HG03135 (cell line): ENCODE data around the gene GPR6.

Source experiments
- ATAC-seq: cut with Tn5 transposase; IDR thresholded peaks from one replicate; pipeline ENCODE4 v1.9.1; 2021; ENCODE audit warnings: mild to moderate bottlenecking, moderate library complexity; ENCODE audit not compliant: unreplicated experiment

Gene GPR6

GRCh38 chr6:109978174-109979032 lies at the start of gene GPR6:
Gene GPR6 (plus strand): TSS chr6:109978311. CDS start chr6:109979113, 802 bp downstream.
- ATAC-seq: no peak

GRCh38 chr6:109934293-109934692 lies 43.8 kb upstream of the GPR6 start:
- no peak for ATAC-seq

- ATAC-seq: no peak
These were observed 38.5 kb upstream of the GPR6 start for GRCh38 chr6:109939654-109940053.

- no peak for ATAC-seq
These were observed 33.7 kb upstream of the GPR6 start for GRCh38 chr6:109944448-109944847.

- no peak for ATAC-seq
These were observed 33.0 kb upstream of the GPR6 start for GRCh38 chr6:109945091-109945490.

- ATAC-seq: no peak
These were observed 31.1 kb upstream of the GPR6 start for GRCh38 chr6:109946979-109947378.

- no peak for ATAC-seq
These were observed 28.6 kb upstream of the GPR6 start for GRCh38 chr6:109949281-109950065.

GRCh38 chr6:109955491-109955890 lies 22.6 kb upstream of the GPR6 start:
- ATAC-seq: no peak

GRCh38 chr6:109958626-109959025 lies 19.5 kb upstream of the GPR6 start:
- no peak for ATAC-seq

GRCh38 chr6:109961611-109962041 lies 16.5 kb upstream of the GPR6 start:
- no peak for ATAC-seq

- ATAC-seq: no peak
These were observed 15.8 kb upstream of the GPR6 start for GRCh38 chr6:109962271-109962670.

GRCh38 chr6:109963598-109964170 lies 14.4 kb upstream of the GPR6 start:
- no peak for ATAC-seq

- ATAC-seq: no peak
These were observed 13.2 kb upstream of the GPR6 start for GRCh38 chr6:109964949-109965348.

- no peak for ATAC-seq
These were observed 11.8 kb upstream of the GPR6 start for GRCh38 chr6:109966299-109966698.

- ATAC-seq: no peak
These were observed 329 bp upstream of the GPR6 start for GRCh38 chr6:109977791-109978173.

GRCh38 chr6:109979033-109979921 lies 1.2 kb downstream of the GPR6 start:
- ATAC-seq: no peak

- no peak for ATAC-seq
These were observed 6.3 kb downstream of the GPR6 start for GRCh38 chr6:109984410-109984809.

- no peak for ATAC-seq
These were observed 9.1 kb downstream of the GPR6 start for GRCh38 chr6:109987196-109987595.

- no peak for ATAC-seq
These were observed 13.3 kb downstream of the GPR6 start for GRCh38 chr6:109991201-109992101.
